Tibial artery (tissue), 4 donors: ENCODE results near the gene RAG2.
A peak's percentile ranks its signal among the peaks of the same experiment; 100 is the strongest.

ENCODE experiments used
- DNase-seq, 2 donors: peaks; one replicate each; pipeline ENCODE4 v3.0.0-alpha.2; 2019
- H3K27ac ChIP-seq, 2 donors: fragments of 200-600 bp; sonication (generic) in 1 of 2; 1 replicate in 1 of 2; 2 replicates in 1 of 2; pipeline ENCODE4 v1.5.1; 2018 to 2019; ENCODE audit warnings: mild to moderate bottlenecking in 1 of 2
- H3K27me3 ChIP-seq, 2 donors: fragments of 200-600 bp; sonication (generic) in 1 of 2; one replicate each; pipeline versions ENCODE4 v1.5.1 to v1.6.0; 2016 to 2019
- H3K36me3 ChIP-seq, 3 donors: fragments of 200-600 bp; sonication (generic) in 2 of 3; one replicate each; pipeline ENCODE4 v1.5.1; 2016 to 2019; ENCODE audit warnings: mild to moderate bottlenecking in 2 of 3
- H3K4me1 ChIP-seq, 4 donors: fragments of 200-600 bp; sonication (generic) in 2 of 4; 1 replicate in 3 of 4; 2 replicates in 1 of 4; pipeline ENCODE4 v1.5.1; 2016 to 2019
- H3K4me3 ChIP-seq, 2 donors: fragments of 200-600 bp; sonication (generic) in 1 of 2; 1 replicate in 1 of 2; 2 replicates in 1 of 2; pipeline ENCODE4 v1.5.1; 2018 to 2019; ENCODE audit warnings: mild to moderate bottlenecking in 2 of 2
- H3K9me3 ChIP-seq, 3 donors: fragments of 200-600 bp; sonication (generic) in 1 of 3; one replicate each; pipeline ENCODE4 v1.5.1; 2016 to 2019
- CTCF ChIP-seq, 2 experiments: fragments of 200-600 bp in 1 of 2; fragments of 450-650 bp in 1 of 2; IDR thresholded peaks; one replicate each; pipeline ENCODE4 v1.5.1; 2017 to 2019; ENCODE audit warnings: antibody characterized with exemption in 2 of 2, mild to moderate bottlenecking in 1 of 2, moderate library complexity in 1 of 2
- intact Hi-C: fragments of 100-400 bp; cut with DNase I; formaldehyde crosslinking; loops from one replicate; pipeline ENCODE4 v1.15.0; 2023; ENCODE audit warnings: low total_unique reads

RAG2 gene

GRCh38 chr11:36600180-36600579 is 2.1 kb upstream of the RAG2 start:
- H3K27ac ChIP-seq, result no peak overlapping the region
- no peaks in the 10 kb centered on the region for H3K27me3 ChIP-seq
- no peak overlapping the region for H3K4me3 ChIP-seq
- H3K4me1 ChIP-seq, result peaks cover 0 to 6% (median 3%) of the 10 kb centered on the region in 4 donors
- TF ChIP-seq CTCF (IDR thresholded peaks at IDR 0.05), result no peak
- intact Hi-C loops, result no loop called here
- no peaks in the 10 kb centered on the region for H3K36me3 ChIP-seq
- H3K9me3 ChIP-seq, result no peaks in the 10 kb centered on the region
- DNase-seq, result no peak

- Histone ChIP-seq H3K27ac (no peak overlapping the region), H3K4me1 (peaks cover 0 to 12% (median 4%) of the 10 kb centered on the region in 4 donors), H3K9me3 (no peaks in the 10 kb centered on the region), H3K4me3 (no peak overlapping the region), H3K27me3 (no peaks in the 10 kb centered on the region), H3K36me3 (no peaks in the 10 kb centered on the region)
- TF ChIP-seq CTCF (IDR thresholded peaks at IDR 0.05), result no peak
- no peak for DNase-seq
- intact Hi-C loops, result loop anchor here (10.0 kb wide), 1 partner anchor 302 kb away; the partner anchor contains the start of gene PRR5L
Measured at GRCh38 chr11:36596880-36597279, 1.2 kb downstream of the RAG2 start.

- peak within 1 kb of the TSS; percentile 56 to 72 for H3K27ac ChIP-seq
- H3K9me3 ChIP-seq, result no peaks in the 10 kb centered on the region
- TF ChIP-seq CTCF (IDR thresholded peaks at IDR 0.05), result no peak
- no peaks in the 10 kb centered on the region for H3K36me3 ChIP-seq
- H3K4me3 ChIP-seq, result peak within 1 kb of the TSS; percentile 60 to 72
- intact Hi-C loops, result loop anchor here (10.0 kb wide), 1 partner anchor 300 kb away; the partner anchor contains the start of gene PRR5L
- peak; percentile 39 to 69 for DNase-seq
- peaks cover 0 to 12% (median 4%) of the 10 kb centered on the region in 4 donors for H3K4me1 ChIP-seq
- no peaks in the 10 kb centered on the region for H3K27me3 ChIP-seq
Measured at GRCh38 chr11:36594316-36594989, 3.6 kb downstream of the RAG2 start, which contains the start of gene IFTAP. TSS of gene IFTAP (plus strand) at chr11:36594502. CDS start at chr11:36610104, 15,602 bp downstream.

GRCh38 chr11:36591433-36591832 is 6.6 kb downstream of the RAG2 start:
- no peak for TF ChIP-seq CTCF (IDR thresholded peaks at IDR 0.05)
- Histone ChIP-seq H3K36me3 (no peaks in the 10 kb centered on the region), H3K4me1 (peaks cover 0 to 12% (median 4%) of the 10 kb centered on the region in 4 donors), H3K9me3 (no peaks in the 10 kb centered on the region), H3K27me3 (no peaks in the 10 kb centered on the region), H3K4me3 (no peak overlapping the region), H3K27ac (no peak overlapping the region)
- DNase-seq, result no peak
- intact Hi-C loops, result loop anchor here (10.0 kb wide), 1 partner anchor 297 kb away; the partner anchor contains the start of gene PRR5L

GRCh38 chr11:36590513-36590912 is 7.5 kb downstream of the RAG2 start:
- no peak for TF ChIP-seq CTCF (IDR thresholded peaks at IDR 0.05)
- H3K9me3 ChIP-seq, result no peaks in the 10 kb centered on the region
- DNase-seq, result no peak

More at GRCh38 chr11:36590513-36590912, 7.5 kb downstream of the RAG2 start:
- H3K27me3 ChIP-seq, result no peaks in the 10 kb centered on the region
- H3K27ac ChIP-seq, result no peak overlapping the region
- H3K4me3 ChIP-seq, result no peak overlapping the region
- no peaks in the 10 kb centered on the region for H3K36me3 ChIP-seq
- intact Hi-C loops, result loop anchor here (10.0 kb wide), 1 partner anchor 296 kb away; the partner anchor contains the start of gene PRR5L
- H3K4me1 ChIP-seq, result peaks cover 0 to 10% (median 3%) of the 10 kb centered on the region in 4 donors
